GM18909 (cell line): ENCODE data around the gene P2RY8.
"Not testable (repeated sequence)": the region's sequence is repeated elsewhere in the genome, so short reads cannot be mapped to it uniquely, and the experiment has no call there.

Experiments used
- ATAC-seq: cut with Tn5 transposase; IDR thresholded peaks from one replicate; pipeline ENCODE4 v1.9.1; 2021; ENCODE audit warnings: mild to moderate bottlenecking; ENCODE audit not compliant: unreplicated experiment, poor library complexity

The P2RY8 gene

DNA sequence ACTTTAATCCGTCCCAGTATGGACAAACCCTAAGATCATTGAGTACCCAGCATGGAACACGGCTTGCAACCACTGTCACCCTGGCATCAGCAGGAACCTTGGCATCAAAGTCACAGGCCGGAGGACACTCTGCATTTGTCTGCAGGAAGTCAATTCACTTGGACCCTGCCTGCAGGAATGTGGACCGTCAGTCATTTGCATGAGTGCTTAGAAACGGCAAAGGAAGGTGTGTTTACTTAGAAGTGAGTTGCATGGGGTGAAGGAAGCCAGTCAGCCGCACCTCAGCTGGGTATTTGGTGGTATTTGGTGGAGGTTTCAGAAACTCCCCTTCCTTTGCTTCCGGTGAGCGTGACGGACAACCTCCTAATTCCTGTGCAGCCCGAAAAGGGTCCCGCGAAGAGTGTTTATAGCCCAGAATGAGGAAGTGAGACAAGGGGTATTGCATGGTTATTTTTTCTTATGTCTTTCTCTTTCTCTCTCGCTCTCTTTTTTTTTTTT, 15.5 kb downstream of the P2RY8 start:
- ATAC-seq, result peak; percentile 90

DNA sequence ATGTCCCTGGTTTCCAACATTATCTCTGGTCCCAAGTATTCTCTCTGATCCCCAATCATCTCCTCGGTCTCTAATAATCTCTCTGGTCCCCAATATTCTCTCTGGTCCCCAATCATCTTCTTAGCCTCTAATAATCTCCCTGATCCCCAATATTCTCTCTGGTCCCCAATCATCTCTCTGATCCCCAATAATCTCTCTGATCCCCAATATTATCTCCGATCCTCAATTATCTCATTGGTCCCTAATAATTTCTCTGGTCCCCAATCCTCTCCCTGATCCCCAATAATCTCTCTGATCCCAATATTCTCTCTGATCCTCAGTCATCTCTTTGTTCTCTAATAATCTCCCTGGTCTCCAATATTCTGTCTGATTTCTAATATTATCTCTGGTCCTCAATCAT, 16.6 kb downstream of the P2RY8 start:
- ATAC-seq, result no peak

DNA sequence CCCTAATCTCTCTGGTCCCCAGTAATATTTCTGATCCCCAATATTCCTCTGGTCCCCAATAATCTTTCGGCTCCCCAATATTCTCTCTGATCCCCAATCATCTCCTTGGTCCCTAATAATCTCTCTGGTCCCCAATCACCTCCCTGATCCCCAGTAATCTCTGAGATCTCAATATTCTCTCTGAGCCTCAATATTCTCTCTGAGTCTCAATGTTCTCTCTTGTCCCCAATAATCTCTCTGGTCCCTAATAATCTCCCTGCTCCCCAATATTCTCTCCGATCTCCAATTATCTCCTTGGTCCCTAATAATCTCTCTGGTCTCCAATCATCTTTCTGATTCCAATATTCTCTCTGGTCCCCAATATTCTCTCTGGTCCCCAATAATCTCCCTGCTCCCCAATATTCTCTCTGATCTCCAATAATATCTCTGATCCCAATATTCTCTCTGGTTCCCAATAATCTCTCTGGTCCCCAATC, 17.9 kb downstream of the P2RY8 start:
- ATAC-seq, result no peak

DNA sequence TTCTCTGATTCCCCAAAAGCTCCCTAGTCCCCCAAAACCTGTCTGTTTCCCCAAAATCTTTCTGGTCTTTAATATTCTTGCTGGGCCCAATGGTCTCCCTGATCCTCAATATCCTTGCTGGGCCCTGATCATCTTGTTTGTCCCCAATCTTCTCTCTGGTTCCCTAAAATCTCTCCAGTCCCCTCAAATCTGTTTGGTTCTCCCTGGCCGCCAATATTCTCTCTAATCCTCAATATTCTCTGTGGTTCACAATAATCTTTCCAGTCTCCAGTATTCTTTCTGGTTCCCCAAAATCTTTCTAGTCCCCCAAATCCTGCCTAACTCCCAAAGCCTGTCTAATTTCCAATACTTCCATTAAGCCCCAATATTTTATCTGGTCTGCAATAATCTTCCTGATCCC, 18.5 kb downstream of the P2RY8 start:
- no peak for ATAC-seq

DNA sequence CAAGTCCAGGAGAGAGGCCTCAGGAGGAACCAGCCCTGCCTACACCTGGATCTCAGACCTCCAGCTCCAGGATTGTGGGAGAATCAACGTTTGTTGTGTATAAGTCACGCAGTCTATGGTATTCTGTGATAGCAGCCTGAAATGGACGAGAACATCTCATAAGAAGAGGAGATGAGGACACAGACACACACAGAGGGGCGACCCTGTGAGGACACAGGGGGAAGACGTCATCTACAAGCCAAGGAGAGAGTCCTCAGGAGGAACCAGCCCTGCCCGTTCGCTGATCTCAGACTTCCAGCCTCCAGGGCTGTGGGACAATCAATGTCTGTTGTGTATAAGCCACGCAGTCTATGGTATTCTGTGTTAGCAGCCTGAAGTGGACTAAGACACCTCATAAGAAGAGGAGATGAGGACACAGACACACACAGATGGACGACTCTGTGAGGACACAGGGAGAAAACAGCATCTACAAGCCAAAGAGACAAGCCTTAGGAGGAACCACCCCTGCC, 20.3 kb downstream of the P2RY8 start:
- ATAC-seq, result no peak

DNA sequence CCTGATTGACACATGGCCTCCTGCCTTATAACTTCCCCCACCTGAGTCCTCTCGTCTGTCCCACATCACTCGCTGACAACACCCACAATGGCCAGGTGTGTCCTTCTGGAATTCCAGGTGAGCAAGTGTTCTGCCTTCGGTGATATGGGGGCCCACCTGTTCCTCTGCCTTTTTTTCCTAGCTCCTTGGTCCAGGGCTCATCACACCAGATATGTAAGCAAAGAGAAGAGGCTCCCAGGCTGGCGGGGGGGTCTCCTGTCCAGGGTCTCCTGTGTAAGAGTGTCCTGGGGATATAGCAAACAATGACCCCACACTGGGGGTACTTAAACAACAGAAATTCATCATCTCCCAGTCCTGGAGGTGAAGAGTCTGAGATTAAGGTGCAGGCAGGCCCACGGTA, 25.2 kb downstream of the P2RY8 start:
- ATAC-seq, result no peak

DNA sequence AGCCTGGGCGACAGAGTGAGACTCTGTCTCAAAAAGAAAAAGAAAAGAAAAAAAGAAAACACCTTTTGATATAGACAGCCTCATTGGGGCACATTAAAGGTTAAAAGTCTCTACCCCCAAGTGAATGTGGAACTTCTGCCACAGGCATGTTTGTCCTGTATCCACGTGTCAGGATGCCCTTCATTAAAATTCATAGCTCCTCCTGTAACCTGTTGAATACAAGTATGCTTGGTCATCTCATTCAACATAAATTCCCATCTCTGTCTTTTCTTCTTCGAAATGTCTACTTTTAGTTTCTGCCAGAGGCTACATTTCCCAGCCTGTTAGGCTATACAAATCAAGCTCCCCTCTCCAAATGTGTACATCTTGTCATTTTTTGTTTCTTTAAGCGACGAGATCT, 25.8 kb downstream of the P2RY8 start:
- ATAC-seq, result no peak

DNA sequence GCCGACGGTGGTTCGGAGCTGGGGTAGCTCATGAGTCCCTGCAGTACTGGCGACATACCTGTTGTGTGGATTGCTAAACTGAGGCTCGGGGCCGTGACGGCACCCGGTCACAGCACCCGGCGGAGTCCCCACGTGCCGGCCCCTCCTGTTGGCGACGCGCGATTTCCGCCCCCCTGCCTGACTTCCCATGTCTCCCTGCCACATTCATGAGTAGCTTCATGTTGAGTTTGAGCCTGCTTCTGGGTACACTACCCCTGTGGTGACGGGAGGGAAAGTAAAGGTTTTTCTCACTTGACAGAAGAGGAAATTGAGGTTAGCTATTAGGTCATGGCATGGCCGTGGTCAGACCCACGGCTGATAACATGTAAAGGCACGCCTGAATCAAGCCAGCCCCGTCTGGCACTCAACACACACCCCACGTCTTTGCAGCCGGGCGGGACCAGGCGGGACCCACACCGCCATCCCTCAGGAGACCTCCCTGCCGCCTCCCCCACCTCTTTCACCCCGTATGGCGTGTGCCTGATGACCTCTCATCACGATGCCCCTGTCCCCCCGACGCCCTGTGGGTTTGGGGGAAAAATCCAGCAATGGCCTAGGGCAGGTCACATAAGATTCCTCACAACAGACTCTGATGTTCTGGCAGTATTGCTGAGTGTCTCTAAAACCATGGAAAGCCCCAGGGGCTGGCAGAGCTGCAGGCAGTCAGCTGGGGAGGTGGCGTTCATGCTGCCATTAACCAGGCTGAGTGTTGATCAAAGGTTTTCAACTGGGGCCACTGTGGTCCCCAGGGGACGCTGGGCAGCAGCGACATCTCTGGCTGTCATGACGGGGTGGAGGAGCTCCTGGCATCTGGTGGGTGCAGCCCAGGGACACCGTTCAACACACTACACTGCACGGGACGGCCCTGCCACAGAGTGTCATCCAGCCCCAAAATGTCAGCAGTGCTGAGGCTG, 29.2 kb downstream of the P2RY8 start:
- ATAC-seq, result peak; percentile 78

DNA sequence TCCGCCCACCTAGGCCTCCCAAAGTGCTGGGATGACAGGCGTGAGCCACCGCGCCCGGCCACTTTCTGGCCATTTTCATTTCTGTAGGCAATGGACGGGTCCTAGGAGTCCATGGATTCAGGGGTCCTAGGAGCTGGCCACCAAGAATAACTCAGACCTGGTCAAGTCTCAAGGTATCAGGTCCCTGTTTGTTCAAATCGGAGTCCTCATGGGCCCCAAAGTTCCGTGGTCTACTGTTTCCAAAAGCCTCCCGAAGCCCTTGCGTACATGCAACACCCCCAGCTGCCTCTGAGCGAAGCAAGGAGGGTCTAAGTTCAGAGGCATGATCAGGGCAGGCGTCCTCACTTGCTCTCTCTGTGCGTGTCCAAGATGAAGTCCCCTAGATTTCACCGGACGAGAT, 30.1 kb downstream of the P2RY8 start:
- no peak for ATAC-seq

DNA sequence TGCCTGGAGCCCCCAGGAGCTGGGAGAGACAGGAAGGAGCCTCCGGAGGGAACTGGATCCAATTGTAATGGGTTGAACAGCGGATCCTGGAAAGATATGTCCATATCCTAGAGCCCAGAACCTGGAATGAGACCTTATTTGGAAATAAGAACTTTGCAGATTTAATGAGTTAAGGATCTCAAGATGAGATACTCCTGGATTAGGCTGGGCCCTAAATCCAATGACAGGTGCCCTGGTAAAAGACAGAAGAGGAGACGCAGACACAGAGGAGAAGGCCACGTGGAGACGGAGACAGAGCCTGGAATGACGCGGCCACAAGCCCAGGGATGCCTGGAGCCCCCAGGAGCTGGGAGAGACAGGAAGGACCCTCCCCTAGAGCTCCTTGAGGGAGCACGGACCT, 34.1 kb downstream of the P2RY8 start:
- no peak for ATAC-seq

DNA sequence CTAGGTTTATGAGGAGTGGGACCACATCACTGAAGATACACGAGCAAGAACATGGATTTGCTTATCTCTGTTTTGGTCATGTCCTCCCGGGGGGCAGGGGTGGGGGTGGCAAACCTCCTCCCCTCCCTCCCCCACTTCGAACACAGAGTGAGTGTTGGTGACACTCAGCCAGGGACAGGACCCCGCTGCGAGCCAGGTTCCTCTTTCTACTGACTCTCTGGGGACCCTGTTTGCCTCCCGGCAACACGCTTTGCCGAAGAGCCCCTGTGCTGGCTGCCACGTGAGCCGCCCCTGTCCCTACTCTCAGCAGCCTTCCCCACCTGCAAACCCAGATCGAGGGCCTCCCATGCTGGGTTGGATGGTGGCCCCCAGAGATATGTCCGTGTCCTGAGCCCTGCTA, 34.7 kb downstream of the P2RY8 start:
- ATAC-seq, result peak; percentile 67

DNA sequence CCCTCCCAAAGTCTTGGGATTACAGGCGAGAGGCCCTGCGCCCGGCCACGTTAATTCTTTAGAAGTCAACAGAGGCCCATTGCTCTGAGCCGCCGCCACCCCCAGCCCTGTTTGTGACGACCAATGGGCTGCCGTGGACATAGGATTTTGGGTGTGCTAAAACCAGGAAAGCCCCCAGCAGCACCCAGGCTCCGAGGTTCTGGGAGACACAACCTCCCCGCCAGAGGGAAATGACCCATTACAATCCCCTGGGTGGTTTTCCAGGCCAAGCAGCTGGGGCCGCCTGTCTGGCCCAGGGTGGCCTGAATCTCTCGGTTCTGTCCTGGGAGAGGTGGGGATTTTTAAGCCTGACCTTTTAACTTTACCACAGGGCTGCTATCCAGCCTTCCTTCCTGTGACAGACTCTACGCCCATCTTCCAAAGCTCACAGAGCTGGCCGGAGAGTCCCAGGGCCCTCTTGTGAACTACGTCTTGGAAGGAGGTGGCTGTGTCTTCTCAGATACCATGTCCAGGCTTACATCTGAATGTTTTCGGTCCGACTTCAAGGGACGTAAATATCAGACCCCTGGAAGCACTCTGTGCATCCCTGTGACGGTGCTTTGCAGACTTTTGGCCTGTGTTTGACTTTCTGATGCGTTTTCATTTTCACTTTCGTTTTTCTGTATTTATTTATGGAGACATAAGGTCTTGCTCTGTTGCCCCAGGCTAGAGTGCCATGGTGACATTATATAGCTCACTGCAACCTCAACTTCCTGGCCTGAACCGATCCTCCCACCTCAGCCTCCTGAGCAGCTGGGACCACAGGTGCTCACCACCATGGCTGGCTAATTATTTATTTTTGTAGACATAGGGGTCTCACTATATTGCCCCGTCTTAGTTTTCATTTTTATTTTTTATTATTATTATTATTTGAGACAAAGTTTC, 36.0 kb downstream of the P2RY8 start:
- peak; percentile 67 for ATAC-seq

DNA sequence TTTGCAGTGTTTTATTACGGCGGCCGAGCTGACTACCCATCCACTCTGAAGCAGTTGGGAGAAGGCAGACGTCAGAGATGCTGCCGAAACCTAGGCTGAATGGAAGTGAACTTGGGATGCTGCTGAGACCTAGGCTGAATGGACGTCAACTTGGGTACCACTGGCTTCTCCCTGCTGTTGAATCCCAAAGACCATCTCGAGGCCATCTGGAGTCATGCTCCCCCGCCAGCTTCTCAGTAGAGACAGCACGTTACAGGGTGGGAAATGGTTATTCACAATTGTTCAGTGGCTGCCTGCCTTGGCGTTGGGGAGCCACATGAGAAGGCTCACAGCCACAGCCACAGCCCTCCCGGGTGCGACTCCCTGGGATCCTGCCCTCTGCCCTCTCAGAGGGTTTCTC, 40.9 kb downstream of the P2RY8 start:
- no peak for ATAC-seq

DNA sequence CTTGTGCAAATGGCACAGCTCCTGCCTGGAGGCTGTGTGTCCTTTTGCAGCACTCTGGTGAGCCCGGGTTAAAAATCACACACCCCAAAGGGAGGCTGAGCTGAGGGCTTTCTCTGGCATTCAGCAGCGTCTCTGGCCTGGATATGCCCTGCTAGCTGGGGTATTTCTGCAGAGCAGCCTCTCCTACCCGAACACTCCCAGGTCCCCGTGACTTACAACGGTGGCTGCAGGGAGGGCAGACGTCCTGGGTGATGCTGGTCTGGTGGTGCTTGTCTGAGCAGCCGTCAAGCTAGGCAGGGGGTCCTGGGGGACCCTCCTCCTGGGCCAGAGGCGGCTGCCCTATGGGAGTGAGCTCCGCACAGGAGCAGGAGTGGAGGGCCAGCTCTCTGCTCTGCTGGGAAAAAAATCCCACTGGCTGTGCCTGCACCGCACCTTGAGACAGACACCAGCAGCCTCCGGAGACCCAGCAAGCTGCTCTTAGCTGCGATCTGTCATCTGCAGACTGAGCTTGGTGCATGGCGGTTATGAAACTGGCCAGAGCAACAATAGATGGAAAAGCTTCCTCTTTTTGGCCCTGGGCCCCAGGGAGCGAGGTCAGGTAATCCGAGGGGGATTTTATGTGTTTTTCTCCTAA, 43.0 kb downstream of the P2RY8 start:
- peak; percentile 72 for ATAC-seq

DNA sequence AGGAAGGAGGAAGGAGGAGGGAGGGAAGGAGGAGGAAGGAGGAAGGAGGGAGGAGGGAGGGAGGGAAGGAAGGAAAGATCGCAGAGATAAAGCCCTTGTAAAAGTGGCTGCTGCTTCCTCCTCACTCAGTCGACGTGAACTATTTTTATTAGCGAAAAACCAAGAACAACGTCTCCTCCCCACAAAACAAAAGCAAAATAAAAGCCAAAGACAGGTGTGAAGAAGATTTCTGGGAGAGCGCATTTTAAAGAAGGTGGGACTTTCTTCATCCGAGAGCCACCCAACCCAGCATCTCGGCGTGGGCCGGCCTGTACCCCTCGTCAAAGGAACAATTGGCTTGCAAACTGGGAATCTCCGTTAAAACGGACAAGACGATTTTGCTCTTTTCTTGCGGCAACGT, 43.6 kb downstream of the P2RY8 start:
- peak; percentile 14 for ATAC-seq

DNA sequence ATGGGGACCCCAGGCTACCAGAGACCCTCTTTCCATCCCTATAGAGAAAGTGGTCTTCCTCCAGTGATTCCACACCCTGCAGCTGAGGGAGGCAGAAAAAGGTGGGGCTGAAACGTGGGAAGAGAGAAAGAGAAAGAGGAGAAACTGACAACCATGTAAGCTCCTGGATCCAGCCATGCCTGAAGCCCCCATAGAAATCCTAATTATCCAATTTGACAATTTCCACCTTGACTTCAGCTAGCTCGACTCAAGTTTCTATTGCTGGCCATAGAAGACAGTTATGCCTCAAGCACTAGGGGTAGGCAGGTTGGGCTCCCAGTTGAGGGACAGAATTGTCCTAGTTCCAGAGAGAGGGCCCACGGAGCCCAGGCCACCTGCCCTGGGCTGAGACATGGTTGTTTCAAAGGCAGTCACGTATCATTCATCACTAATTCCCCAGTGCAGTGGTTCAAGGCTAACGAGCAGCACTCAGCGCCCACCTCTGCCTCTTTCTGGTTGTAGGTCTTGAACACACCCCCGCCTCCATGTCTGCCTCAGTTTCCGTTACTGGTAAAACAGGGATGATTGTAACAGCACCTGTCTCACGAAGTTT, 44.5 kb downstream of the P2RY8 start:
- ATAC-seq, result no peak

DNA sequence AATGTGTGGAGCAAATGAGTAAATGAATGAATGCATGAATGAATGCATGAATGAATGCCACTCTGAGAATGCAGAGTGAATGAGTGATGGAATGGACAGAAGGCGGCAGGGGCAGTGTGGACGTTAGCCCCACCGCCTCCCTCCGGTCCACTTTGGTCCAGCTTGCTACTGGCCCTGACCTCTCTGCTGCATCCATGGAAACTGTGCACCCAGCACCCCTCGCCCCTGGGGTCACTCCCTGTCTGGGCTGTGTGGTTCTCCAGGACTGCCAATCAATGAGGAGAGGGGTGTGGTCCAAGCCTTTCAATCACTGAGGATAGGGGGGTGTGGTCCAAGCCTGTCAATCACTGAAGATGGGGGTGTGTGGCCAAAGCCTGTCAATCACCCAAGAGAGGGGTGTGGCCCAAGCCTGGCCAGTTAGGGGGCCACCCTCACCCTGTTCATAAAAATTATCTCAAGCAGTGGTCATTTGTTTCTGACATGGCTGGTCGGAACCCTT, 45.1 kb downstream of the P2RY8 start:
- peak; percentile 80 for ATAC-seq

DNA sequence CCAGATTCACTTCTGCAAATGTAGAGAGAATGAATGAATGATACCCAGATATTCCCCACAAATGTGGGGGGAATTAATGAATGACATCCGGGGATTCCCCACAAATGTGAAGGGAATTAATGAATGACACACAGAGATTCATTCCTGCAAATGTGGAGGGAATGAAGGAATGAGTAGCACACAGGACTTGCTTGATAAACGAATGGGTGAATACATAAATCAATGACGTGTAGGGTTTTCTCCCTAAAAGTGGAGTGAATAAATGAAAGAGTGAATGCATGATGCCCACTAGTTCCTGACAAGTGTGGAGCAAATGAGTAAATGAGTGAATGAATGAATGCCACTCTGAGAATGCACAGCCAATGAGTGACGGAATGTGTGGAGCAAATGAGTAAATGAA, 45.7 kb downstream of the P2RY8 start:
- not testable (repeated sequence) for ATAC-seq

DNA sequence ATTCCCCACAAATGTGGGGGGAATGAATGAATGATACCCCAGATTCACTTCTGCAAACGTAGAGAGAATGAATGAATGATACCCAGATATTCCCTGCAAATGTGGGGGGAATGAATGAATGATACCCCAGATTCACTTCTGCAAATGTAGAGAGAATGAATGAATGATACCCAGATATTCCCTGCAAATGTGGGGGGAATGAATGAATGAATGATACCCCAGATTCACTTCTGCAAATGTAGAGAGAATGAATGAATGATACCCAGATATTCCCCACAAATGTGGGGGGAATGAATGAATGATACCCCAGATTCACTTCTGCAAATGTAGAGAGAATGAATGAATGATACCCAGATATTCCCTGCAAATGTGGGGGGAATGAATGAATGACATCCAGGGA, 46.3 kb downstream of the P2RY8 start:
- ATAC-seq, result not testable (repeated sequence)

DNA sequence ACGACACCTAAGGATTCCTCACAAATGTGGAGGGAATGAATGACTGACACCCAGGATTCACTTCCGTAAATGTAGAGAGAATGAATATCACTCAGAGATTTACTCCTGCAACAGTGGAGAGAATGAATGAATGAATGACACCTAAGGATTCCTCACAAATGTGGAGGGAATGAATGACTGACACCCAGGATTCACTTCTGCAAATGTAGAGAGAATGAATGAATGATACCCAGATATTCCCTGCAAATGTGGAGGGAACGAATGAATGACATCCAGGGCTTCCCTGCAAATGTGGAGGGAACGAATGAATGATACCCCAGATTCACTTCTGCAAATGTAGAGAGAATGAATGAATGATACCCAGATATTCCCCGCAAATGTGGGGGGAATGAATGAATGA, 47.6 kb downstream of the P2RY8 start:
- not testable (repeated sequence) for ATAC-seq
